CD4-positive, alpha-beta T cell treated with Interleukin-15 for 1 hour (primary cell): ENCODE data around the gene CCBE1.

Experiments used
- DNase-seq: peaks from one replicate; pipeline ENCODE4 v3.0.0-alpha.2; 2020

Gene CCBE1

GRCh38 chr18:59381949-59382348, 315.3 kb downstream of the CCBE1 start:
- DNase-seq = no peak
